HCT116 (cell line): ENCODE results near the gene TGFBR3L. TPM values are rescaled to one million over a fixed set of nuclear protein-coding genes. Genes with fewer than 3 reads are reported as not detected.

Experiments used
- ATAC-seq: fragments of 200-7000 bp; cut with Tn5 transposase; 2 replicates; pipeline ENCODE4 v1.9.1; 2020; ENCODE audit warnings: mild to moderate bottlenecking, moderate library complexity
- BruUV-seq: library from RNA; stranded (reverse); fragments of 400-500 nt; replicated peaks from 2 replicates; lab custom pipeline; 2021; lab: Mats Ljungman, UMichigan
- CTCF ChIA-PET: fragments of 300-600 bp; sonication (Branson Sonifier 250); formaldehyde crosslinking; loops from one replicate; lab custom pipeline; 2021; ENCODE audit warnings: antibody characterized with exemption; lab: Charles Lee
- POLR2A ChIA-PET: fragments of 300-600, 350-600 bp; sonication (Branson Sonifier 250); formaldehyde crosslinking; loops from one replicate; lab custom pipeline; 2021; ENCODE audit warnings: antibody characterized with exemption; lab: Charles Lee
- RAD21 ChIA-PET, 2 experiments: fragments of 300-600 bp; sonication (Branson Sonifier 250); formaldehyde crosslinking; loops; one replicate each; lab custom pipeline; 2023; ENCODE audit warnings: low total read pairs in 2 of 2; ENCODE audit not compliant: uncharacterized antibody in 2 of 2, unreplicated experiment in 2 of 2, low non-redundant PET in 1 of 2; lab: Charles Lee
- DNase-seq: peaks from one replicate; pipeline ENCODE4 v3.0.0-alpha.2; 2010; ENCODE audit warnings: low read depth, low spot score
- H2AFZ ChIP-seq: fragments of 200-600 bp; shearing (Covaris generic), sonication (generic); 2 replicates; pipeline ENCODE4 v1.6.1; 2017; ENCODE audit warnings: low read depth, mixed run types, mixed read lengths, antibody characterized with exemption, low read length; ENCODE audit not compliant: poor library complexity, severe bottlenecking
- H3K27ac ChIP-seq: 2 replicates; pipeline ENCODE4 v1.5.1; 2012; ENCODE audit warnings: low read depth, low read length
- H3K27me3 ChIP-seq: fragments of 200-600 bp; sonication (generic); 2 replicates; pipeline ENCODE4 v1.6.1; 2016; ENCODE audit warnings: mixed run types, low read length, mixed read lengths; ENCODE audit not compliant: insufficient read depth
- H3K36me3 ChIP-seq, 2 experiments: fragments of 200-500 bp in 1 of 2; fragments of 200-600 bp in 1 of 2; sonication (Bioruptor generic) in 1 of 2; sonication (generic) in 1 of 2; 2 replicates each; pipeline versions ENCODE4 v1.5.1 to v1.6.1; 2014 to 2016; ENCODE audit warnings: low read length in 2 of 2, inconsistent platforms in 1 of 2, mixed read lengths in 1 of 2, mixed run types in 1 of 2; ENCODE audit not compliant: insufficient read depth in 2 of 2, control insufficient read depth in 1 of 2
- H3K4me1 ChIP-seq, 2 experiments: fragments of 200-600 bp in 1 of 2; sonication (generic) in 1 of 2; 2 replicates each; pipeline versions ENCODE4 v1.5.1 to v1.6.1; 2012 to 2017; ENCODE audit warnings: low read length in 2 of 2, inconsistent platforms in 1 of 2, mild to moderate bottlenecking in 1 of 2, mixed read lengths in 1 of 2, mixed run types in 1 of 2, moderate library complexity in 1 of 2; ENCODE audit not compliant: insufficient read depth in 2 of 2, control insufficient read depth in 1 of 2
- H3K4me2 ChIP-seq: fragments of 200-600 bp; sonication (generic); 2 replicates; pipeline ENCODE4 v1.6.1; 2017; ENCODE audit warnings: mixed run types, low read length, mixed read lengths
- H3K4me3 ChIP-seq, 2 experiments: fragments of 200-600 bp in 1 of 2; sonication (generic) in 1 of 2; replicated peaks in 1 of 2; 2 replicates each; pipeline ENCODE4 v1.5.1; 2011 to 2016; ENCODE audit warnings: low read length in 2 of 2, control low read depth in 1 of 2, low read depth in 1 of 2, mild to moderate bottlenecking in 1 of 2, mixed read lengths in 1 of 2, mixed run types in 1 of 2
- H3K79me2 ChIP-seq: fragments of 200-600 bp; sonication (generic); 2 replicates; pipeline ENCODE4 v1.6.1; 2017; ENCODE audit warnings: mild to moderate bottlenecking, mixed run types, low read length, moderate library complexity, mixed read lengths; ENCODE audit not compliant: insufficient read depth
- H3K9ac ChIP-seq: fragments of 200-600 bp; sonication (generic); 2 replicates; pipeline ENCODE4 v1.6.1; 2016; ENCODE audit warnings: low read length, mixed read lengths
- H3K9me2 ChIP-seq: fragments of 200-600 bp; sonication (generic), shearing (Covaris generic); 2 replicates; pipeline ENCODE4 v1.6.1; 2017; ENCODE audit warnings: mixed run types, mild to moderate bottlenecking, moderate library complexity; ENCODE audit not compliant: insufficient read depth
- H3K9me3 ChIP-seq, 2 experiments: fragments of 200-500 bp in 1 of 2; fragments of 200-600 bp in 1 of 2; sonication (Bioruptor generic) in 1 of 2; sonication (generic) in 1 of 2; 2 replicates each; pipeline ENCODE4 v1.6.1; 2014 to 2017; ENCODE audit warnings: low read length in 2 of 2, mixed read lengths in 2 of 2, inconsistent platforms in 1 of 2, low read depth in 1 of 2, mild to moderate bottlenecking in 1 of 2, mixed run types in 1 of 2, moderate library complexity in 1 of 2; ENCODE audit not compliant: control insufficient read depth in 1 of 2, insufficient read depth in 1 of 2
- H4K20me1 ChIP-seq: fragments of 200-600 bp; sonication (generic), shearing (Covaris generic); 2 replicates; pipeline ENCODE4 v1.6.1; 2017; ENCODE audit warnings: mixed run types, mild to moderate bottlenecking, moderate library complexity; ENCODE audit not compliant: insufficient read depth
- CBX3 ChIP-seq: IDR thresholded peaks from 2 replicates; pipeline ENCODE4 v1.6.1; 2012; ENCODE audit warnings: low read depth
- EGR1 ChIP-seq: IDR thresholded peaks from 2 replicates; pipeline ENCODE4 v1.6.1; 2012; ENCODE audit warnings: low read depth
- FOSL1 ChIP-seq: IDR thresholded peaks from 2 replicates; pipeline ENCODE4 v1.6.1; 2012; ENCODE audit warnings: low read depth
- MAX ChIP-seq: IDR thresholded peaks from 2 replicates; pipeline ENCODE4 v1.6.1; 2012
- POLR2A ChIP-seq: IDR thresholded peaks from 2 replicates; pipeline ENCODE4 v1.7.0; 2011; ENCODE audit warnings: borderline replicate concordance; ENCODE audit not compliant: insufficient read depth, insufficient read length; ENCODE audit errors: extremely low read depth
- POLR2AphosphoS5 ChIP-seq: IDR thresholded peaks from 2 replicates; pipeline ENCODE4 v1.6.1; 2011; ENCODE audit warnings: mild to moderate bottlenecking, low read depth, low read length, moderate library complexity
- SRF ChIP-seq: IDR thresholded peaks from 2 replicates; pipeline ENCODE4 v1.6.1; 2012; ENCODE audit warnings: low read depth
- YY1 ChIP-seq: IDR thresholded peaks from 2 replicates; pipeline ENCODE4 v1.6.1; 2011; ENCODE audit warnings: low read length, low read depth, moderate library complexity, mild to moderate bottlenecking; ENCODE audit not compliant: insufficient replicate concordance; ENCODE audit errors: extremely low read depth
- intact Hi-C: fragments of 100-400 bp; cut with micrococcal nuclease; formaldehyde crosslinking; loops from 2 replicates; pipeline ENCODE4 v1.10.0; 2022
- total RNA-seq: library from RNA; stranded (reverse); gene quantifications from one replicate; pipeline ENCODE4 v1.2.1, GENCODE V29; 2021; ENCODE audit not compliant: unreplicated experiment
- TF ChIP-seq, protein P1 (sequence below), 3 experiments: fragments of 200-600 bp in 1 of 3; sonication (generic) in 1 of 3; IDR thresholded peaks in 2 of 3; conservative IDR thresholded peaks in 1 of 3; 2 replicates each; pipeline ENCODE4 v1.5.1; 2012 to 2017; ENCODE audit warnings: low read depth in 2 of 3, low read length in 2 of 3, antibody characterized with exemption in 1 of 3, borderline replicate concordance in 1 of 3, control low read depth in 1 of 3, mild to moderate bottlenecking in 1 of 3, mixed read lengths in 1 of 3, mixed run types in 1 of 3, moderate library complexity in 1 of 3; ENCODE audit not compliant: insufficient read depth in 1 of 3

Gene TGFBR3L
- total RNA-seq, 1 experiment from 2014 or later = 30.9 TPM

DNA sequence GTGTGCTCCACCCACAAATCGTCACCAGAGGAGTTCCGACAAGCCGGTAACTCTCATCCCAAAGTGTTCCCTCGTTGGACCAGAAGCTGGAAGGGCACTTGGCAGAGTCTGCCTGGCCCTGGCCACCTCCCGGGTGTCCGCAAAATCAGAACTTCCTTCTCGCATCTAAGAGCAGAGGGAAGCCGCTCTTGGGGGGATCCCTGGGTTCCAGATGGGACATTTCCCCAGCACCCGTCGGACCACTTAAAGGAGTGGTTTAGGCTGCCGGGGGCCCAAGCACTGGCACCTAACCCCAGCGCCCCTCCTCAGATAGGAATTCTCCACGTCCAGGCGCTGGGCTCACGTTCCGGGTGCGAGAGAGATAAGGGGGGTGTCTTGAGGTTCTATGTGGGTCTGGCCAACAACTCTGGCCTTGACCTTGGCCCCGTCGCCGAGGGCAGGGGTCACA is 11.8 kb upstream of the TGFBR3L start:
- Histone ChIP-seq H3K79me2 (peaks cover 48% of the 10 kb centered on the region), H3K4me2 (peak overlapping the region; percentile 96), H3K4me3 (peak overlapping the region; percentile 75 to 79), H3K4me1 (peaks cover 3 to 30% of the 10 kb centered on the region in 2 experiments; a peak in 2 of 4 replicates)
- TF ChIP-seq EGR1 (no peak), CBX3 (no peak)
- TF ChIP-seq, all 23 proteins: peak for 0
- CTCF ChIA-PET = interaction anchor here (0.9 to 1.2 kb wide), 11 partner anchors 10 to 611 kb away, joined by 3 to 18 read pairs (median 4); partner anchors contain the start of genes SNAPC2 and ZNF414
- Histone ChIP-seq H3K9me2 (no peaks in the 10 kb centered on the region), H4K20me1 (no peaks in the 10 kb centered on the region), H3K9ac (peak overlapping the region; percentile 97), H3K36me3 (peaks cover 0 to 9% of the 10 kb centered on the region in 2 experiments; a peak in 2 of 4 replicates), H3K27ac (peak overlapping the region; percentile 92), H3K27me3 (no peaks in the 10 kb centered on the region), H2AFZ (no peak overlapping the region), H3K9me3 (no peaks in the 10 kb centered on the region)
- TSS peak; percentile 87 for BruUV-seq
- intact Hi-C loops = loop anchor here (2.0 kb wide), 1 partner anchor 14 kb away; the partner anchor contains the start of gene LRRC8E
- ATAC-seq = peak; percentile 13; the same call in 1 of the 2 replicates
- DNase-seq = no peak
- POLR2A ChIA-PET = interaction anchor here (1.2 to 2.1 kb wide), 5 partner anchors 14 to 34 kb away, joined by 5 to 11 read pairs (median 8); partner anchors contain the start of genes LRRC8E and SNAPC2
- RAD21 ChIA-PET = interaction anchor here in 1 of 2 experiments (1.0 kb wide), 1 partner anchor 34 kb away, joined by 4 read pairs; no protein-coding TSS in a partner anchor

- no TSS peak for BruUV-seq
- ATAC-seq (peak; percentile 85), DNase-seq (peak; percentile 98)
- Histone ChIP-seq H3K27me3 (no peaks in the 10 kb centered on the region), H3K4me2 (peak within 1 kb of the TSS; percentile 97), H3K36me3 (peaks cover 0 to 9% of the 10 kb centered on the region in 2 experiments; a peak in 2 of 4 replicates), H3K4me3 (peak within 1 kb of the TSS; percentile 75 to 97), H4K20me1 (no peaks in the 10 kb centered on the region), H2AFZ (no peak within 1 kb of the TSS), H3K27ac (peak within 1 kb of the TSS; percentile 92), H3K9ac (peak within 1 kb of the TSS; percentile 97), H3K9me3 (no peaks in the 10 kb centered on the region), H3K9me2 (no peaks in the 10 kb centered on the region)
- ChIA-PET CTCF (interaction anchor here (0.7 to 1.2 kb wide), 12 partner anchors 10 to 610 kb away, joined by 3 to 18 read pairs (median 4); partner anchors contain the start of genes SNAPC2 and ZNF414), POLR2A (interaction anchor here (0.6 to 2.1 kb wide), 5 partner anchors 14 to 34 kb away, joined by 3 to 11 read pairs (median 8); partner anchors contain the start of genes LRRC8E and SNAPC2), RAD21 (interaction anchor here in 1 of 2 experiments (1.0 kb wide), 1 partner anchor 35 kb away, joined by 4 read pairs; no protein-coding TSS in a partner anchor)
- intact Hi-C loops = loop anchor here (2.0 kb wide), 1 partner anchor 15 kb away; the partner anchor contains the start of gene LRRC8E
- TF ChIP-seq, protein P1, sequence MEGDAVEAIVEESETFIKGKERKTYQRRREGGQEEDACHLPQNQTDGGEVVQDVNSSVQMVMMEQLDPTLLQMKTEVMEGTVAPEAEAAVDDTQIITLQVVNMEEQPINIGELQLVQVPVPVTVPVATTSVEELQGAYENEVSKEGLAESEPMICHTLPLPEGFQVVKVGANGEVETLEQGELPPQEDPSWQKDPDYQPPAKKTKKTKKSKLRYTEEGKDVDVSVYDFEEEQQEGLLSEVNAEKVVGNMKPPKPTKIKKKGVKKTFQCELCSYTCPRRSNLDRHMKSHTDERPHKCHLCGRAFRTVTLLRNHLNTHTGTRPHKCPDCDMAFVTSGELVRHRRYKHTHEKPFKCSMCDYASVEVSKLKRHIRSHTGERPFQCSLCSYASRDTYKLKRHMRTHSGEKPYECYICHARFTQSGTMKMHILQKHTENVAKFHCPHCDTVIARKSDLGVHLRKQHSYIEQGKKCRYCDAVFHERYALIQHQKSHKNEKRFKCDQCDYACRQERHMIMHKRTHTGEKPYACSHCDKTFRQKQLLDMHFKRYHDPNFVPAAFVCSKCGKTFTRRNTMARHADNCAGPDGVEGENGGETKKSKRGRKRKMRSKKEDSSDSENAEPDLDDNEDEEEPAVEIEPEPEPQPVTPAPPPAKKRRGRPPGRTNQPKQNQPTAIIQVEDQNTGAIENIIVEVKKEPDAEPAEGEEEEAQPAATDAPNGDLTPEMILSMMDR (IDR thresholded peaks at IDR 0.05 in 2 of 3, conservative IDR thresholded peaks at IDR 0.05 in 1 of 3; ENCODE audit: borderline replicate concordance in 1 of 3, insufficient read depth in 1 of 3, low read depth in 2 of 3, low read length in 2 of 3) = peak; percentile 25 to 95 (median 55); a peak in 5 of 6 replicates
- TF ChIP-seq FOSL1 = no peak
- TF ChIP-seq SRF = no peak
- peak; percentile 99 for TF ChIP-seq MAX
- peak; percentile 97 for TF ChIP-seq POLR2A
- TF ChIP-seq YY1 = peak; percentile 71
- TF ChIP-seq EGR1 = peak; percentile 28; the same call in 1 of the 2 replicates
- TF ChIP-seq POLR2AphosphoS5 = peak; percentile 98
- TF ChIP-seq, all 23 proteins: peak for 6
- peaks cover 54% of the 10 kb centered on the region for H3K79me2 ChIP-seq
- H3K4me1 ChIP-seq = peaks cover 3 to 30% of the 10 kb centered on the region in 2 experiments; a peak in 2 of 4 replicates
Observed at GRCh38 chr19:7903244-7904073, 11.2 kb upstream of the TGFBR3L start, which contains the start of gene MAP2K7. Gene MAP2K7, plus strand, starts transcription at chr19:7903877. Its CDS starts 68 bp downstream, at chr19:7903945.
